OCI-LY7 (cell line): ENCODE results near the gene PSME3IP1.

ENCODE experiments used
- EZH2phosphoT487 ChIP-seq: fragments of 200-600 bp; sonication (generic); IDR thresholded peaks from 2 replicates; pipeline ENCODE4 v1.6.1; 2018; ENCODE audit warnings: low read depth, borderline replicate concordance, mild to moderate bottlenecking, mixed run types, antibody characterized with exemption, low read length, moderate library complexity, mixed read lengths
- TF ChIP-seq, protein P1 (sequence below): fragments of 200-600 bp; sonication (generic); conservative IDR thresholded peaks from 2 replicates; pipeline ENCODE4 v1.5.1; 2014; ENCODE audit warnings: mild to moderate bottlenecking, antibody characterized with exemption, low read length, moderate library complexity, mixed read lengths

DNA sequence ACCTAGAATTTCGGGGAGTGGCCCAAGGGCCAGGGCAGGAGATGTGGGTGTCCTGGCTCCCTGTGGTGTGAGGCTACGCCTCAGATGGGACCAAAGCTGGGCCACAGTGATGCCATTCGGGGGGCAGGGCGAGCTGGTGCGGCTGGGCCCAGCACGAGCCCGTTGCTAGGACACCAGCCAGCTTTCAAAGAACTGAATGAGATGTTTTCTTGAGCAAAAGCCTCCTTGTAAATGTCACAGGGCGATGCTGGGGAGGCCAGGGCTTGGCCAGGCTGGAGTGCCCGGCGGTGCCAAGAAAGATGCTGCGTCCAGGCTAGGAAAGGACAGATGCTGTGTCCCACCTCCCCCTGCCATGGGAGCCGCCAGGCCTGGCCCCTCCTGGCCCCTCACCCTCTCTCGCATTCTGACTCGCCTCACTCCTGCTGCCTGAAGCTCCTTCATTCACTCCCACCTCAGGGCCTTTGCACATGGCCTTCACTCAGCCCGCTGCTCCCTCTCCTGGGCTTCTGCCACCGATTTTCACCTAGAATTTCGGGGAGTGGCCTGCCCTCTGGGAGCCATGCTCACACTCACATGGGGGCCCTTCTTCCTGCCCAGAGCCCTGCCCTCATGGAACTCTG is 54.4 kb downstream of the PSME3IP1 start:
- TF ChIP-seq, protein P1, sequence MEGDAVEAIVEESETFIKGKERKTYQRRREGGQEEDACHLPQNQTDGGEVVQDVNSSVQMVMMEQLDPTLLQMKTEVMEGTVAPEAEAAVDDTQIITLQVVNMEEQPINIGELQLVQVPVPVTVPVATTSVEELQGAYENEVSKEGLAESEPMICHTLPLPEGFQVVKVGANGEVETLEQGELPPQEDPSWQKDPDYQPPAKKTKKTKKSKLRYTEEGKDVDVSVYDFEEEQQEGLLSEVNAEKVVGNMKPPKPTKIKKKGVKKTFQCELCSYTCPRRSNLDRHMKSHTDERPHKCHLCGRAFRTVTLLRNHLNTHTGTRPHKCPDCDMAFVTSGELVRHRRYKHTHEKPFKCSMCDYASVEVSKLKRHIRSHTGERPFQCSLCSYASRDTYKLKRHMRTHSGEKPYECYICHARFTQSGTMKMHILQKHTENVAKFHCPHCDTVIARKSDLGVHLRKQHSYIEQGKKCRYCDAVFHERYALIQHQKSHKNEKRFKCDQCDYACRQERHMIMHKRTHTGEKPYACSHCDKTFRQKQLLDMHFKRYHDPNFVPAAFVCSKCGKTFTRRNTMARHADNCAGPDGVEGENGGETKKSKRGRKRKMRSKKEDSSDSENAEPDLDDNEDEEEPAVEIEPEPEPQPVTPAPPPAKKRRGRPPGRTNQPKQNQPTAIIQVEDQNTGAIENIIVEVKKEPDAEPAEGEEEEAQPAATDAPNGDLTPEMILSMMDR, result no peak
- no peak for TF ChIP-seq EZH2phosphoT487
